SK-MEL-5 (cell line): ENCODE data around the gene SOAT2. TPM values are rescaled to one million over a fixed set of nuclear protein-coding genes. Genes with fewer than 3 reads are reported as not detected.

ENCODE experiments used
- DNase-seq: peaks from one replicate; pipeline ENCODE4 v3.0.0-alpha.2; 2016; ENCODE audit warnings: low read depth, low spot score
- in situ Hi-C: cut with HindIII; loops from 2 replicates; pipeline ENCODE4 v1.10.0; 2016; ENCODE audit warnings: low sequenced_read_pairs, high pct_unique_total_duplicates, low pct_unique_long_range_greater_than_20kb
- total RNA-seq: library from RNA; depleted of rRNA; stranded (reverse); fragments of >200 nt; shearing (Covaris generic); gene quantifications from 2 replicates; pipeline ENCODE4 v1.2.3, GENCODE V29; 2014

SOAT2 gene
- total RNA-seq, 1 experiment from 2014 or later: not detected

GRCh38 chr12:53063708-53064612 lies 39.3 kb upstream of the SOAT2 start:
- in situ Hi-C loops: no loop called here
- DNase-seq: no peak

DNA sequence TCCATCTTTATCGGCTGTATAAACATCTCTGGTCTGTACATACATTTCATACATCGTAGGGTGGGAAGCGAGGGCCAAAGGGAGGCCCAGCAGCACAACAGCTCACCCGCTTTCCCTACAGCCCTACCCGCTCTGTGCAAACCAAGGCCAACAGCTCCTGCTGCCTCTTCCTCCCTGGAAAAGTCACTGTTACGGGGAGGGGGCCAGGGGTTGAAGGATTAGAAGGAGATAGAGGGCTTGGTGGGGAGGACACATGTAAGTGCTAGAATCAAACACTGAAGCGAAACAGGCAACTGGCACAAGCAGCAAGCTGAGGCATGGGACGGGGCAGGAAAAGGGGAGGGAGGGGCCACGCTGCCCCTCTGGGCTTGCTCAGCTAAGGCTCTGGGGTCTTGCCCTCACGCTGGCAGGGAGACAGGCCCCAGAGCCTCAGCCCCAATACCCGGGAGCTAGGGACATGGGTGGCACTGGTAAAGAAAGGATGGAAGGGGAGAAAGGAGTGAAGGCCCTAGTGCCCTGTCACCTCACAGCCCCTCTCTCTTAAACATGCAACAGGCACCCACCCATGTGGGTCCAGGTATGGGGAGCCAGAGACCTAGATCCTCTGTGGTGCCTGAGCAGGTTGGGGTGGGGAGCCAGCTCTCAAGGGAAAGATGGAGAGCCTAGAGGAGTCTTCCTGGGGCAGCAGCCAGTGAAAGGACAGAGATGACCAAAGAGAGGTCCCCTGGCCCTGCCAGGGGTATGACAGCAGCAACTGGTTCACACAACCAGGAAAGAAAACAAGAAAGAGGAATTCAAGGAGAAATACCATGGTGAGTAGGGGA lies 38.5 kb upstream of the SOAT2 start:
- in situ Hi-C loops: no loop called here
- no peak for DNase-seq

DNA sequence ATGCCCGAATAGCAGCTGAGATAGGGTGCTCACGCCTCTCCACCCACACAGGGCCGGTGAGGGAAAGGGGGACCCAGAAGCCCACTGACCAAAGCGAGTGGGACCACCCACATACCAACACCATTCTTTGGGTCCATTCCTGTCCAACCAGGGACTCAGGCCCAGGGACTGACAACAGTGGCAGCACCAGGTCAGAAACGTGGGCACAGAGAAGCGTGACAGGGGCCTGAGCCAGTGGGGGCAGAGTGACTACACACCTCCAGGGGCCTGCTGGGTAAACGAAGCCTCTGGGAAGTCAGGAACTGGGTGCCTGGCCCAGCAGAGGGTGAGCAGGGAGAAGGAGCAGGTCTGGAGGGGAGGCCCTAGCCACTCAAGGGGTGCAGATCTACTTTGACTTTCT lies 37.8 kb upstream of the SOAT2 start:
- DNase-seq: no peak
- in situ Hi-C loops: no loop called here

DNA sequence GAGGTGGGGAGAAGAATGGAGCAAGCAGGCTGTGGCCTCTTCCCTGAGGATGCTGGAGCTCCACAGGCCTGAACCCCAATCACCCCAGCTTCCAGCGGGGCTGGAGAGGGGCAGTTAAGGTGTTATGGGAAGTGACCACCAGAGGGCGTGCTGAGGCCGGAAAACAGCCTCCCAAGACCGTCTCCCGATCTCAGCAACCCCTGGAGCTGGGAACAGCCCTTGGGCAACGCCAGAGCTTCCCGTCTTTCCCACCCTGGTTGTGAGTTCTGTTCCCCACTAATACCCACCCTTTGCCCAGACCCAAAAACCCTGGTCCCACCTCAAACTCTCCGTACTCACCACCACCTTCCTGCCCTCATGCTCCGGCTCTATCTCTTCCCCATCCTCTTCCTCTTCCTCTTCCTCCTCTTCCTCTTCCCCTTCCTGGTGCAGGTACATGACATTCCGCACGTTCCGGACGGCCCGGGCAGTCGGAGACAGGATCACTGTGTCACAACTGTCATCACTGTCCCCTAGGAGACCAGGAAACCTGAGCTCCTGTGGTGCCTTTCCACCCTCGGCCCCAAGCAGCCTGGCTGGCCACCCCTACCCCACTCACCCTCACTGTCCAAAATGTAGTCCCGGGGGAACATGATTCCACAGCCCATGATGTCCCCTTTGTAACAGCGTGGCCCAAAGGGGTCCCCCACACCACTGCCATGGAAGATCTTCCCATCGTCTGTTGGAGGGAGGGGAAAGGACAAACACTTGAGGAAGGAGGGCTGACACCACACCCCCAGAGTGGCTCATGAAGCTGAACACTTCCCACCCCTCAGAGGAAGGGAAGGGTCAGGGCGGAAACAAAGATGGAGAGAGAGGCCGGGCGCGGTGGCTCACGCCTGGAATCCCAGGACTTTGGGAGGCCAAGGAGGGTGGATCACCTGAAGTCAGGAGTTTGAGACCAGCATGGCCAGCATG lies 37.0 kb upstream of the SOAT2 start:
- peak; percentile 75 for DNase-seq

GRCh38 chr12:53067074-53067992 lies 36.0 kb upstream of the SOAT2 start:
- in situ Hi-C loops: no loop called here
- DNase-seq: no peak

More for the DNA sequence above, 37.0 kb upstream of the SOAT2 start:
- in situ Hi-C loops: no loop called here

DNA sequence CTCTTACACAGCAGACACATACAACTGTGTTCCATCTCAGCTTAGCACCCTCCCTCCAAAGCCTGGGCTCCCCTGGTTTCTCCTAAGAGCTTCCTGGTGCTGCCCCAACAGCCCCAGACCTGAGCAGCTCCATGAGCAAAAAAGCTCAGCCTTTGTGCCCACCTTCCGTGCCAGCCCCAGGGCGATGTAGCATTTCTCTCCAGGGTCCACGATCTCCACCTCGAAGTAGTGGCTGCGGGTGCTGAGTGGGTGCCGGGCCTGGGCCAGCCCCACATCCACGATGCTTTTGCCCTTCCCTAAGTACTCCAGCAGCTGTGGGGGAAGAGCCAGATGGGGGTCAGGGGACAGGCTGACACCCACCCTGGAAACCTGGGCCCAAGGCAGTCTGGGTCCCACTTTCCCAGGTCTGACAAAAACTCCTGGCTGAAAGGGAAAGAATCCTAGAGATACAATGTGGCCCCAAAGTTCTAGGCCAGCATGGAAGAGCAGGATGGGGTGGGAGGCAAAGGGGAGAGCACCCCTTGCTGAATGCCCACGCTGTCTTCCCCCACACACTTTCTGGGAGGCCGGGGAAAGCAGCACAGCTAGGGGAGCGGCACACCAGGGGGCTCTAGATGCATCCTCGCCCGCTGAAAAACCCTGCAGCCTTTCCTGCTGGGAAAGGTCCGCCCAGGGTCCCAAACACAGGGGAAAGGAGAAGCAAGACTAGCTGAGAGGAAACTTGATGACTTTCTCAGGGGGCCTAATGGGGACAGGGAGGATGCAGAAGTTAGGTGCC lies 35.1 kb upstream of the SOAT2 start:
- DNase-seq: no peak
- in situ Hi-C loops: no loop called here

DNA sequence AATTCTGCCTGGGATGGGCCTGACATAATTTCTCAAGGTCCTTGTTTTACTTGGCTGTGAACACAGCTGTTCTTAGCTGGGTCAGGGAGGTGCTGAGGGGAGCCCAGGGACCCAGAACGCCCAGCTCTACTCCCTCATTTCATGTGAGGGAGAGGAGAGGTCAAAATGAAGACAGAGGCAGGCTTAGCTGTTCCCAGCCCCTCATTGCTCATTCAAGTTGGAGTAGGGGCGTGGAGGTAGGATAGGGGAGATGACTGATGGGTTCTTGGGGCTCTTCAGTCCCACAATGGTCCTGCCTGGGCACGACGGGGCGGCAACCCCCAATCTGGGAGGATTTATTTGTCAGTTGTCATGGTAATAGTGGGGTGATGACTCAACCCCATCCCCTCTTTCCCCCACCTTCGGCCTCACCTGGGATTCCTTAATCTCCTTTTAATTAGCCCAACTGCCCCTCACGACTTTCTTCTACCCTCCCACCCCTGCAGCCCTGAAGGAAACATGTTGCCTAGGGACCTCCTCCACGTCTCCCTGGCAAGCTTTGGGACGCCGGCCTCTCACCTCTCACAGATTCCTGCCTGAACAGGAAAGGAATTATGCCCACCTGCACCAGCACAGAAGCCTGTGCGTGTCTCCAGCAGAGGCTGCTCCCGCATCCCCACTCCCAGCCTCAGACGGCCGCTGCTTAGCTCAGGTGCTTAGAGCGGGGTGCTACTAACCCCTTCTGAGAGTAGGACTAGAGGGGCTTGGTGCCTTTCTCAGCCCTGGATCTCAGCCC lies 34.3 kb upstream of the SOAT2 start:
- in situ Hi-C loops: no loop called here
- DNase-seq: no peak

DNA sequence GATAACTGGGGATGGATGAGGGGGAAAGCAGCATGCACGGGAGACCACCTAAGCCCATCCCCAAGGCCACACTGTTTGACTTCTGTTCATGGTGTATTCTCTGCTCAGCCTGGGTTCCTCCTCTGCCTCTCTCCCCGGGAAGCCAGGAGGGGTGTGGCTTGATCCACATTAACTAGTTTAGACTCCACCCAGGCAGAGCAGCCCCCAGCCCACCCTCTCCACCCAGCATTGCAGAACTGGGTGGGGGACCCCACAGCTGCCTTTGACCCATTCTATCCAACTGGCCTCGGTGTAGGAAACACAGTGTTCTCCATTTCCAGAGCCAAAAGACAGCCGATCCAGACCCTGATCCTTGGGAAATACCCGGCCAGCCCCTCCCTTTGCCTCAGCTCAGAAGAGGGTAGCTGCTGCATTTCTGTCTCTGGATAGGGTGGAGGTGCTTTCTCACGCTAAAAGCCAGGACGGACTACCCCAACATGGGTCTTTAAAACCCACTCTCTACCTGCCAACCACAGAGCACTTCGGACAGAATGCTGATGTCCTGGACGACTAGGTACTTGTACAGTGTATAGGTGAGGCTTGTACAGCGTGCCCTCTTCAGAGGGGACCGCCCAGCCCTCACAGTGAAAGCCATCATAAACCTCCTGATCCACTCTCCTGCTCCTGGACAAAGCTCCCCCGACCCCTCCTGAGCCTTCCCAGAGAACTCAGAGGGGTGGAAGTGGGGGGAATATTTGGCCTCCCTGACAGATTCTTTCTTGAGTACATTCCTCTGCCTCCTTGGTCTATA lies 33.5 kb upstream of the SOAT2 start:
- no peak for DNase-seq
- in situ Hi-C loops: no loop called here

GRCh38 chr12:53070877-53071492 lies 32.3 kb upstream of the SOAT2 start:
- DNase-seq: no peak
- in situ Hi-C loops: no loop called here

GRCh38 chr12:53071591-53072551 lies 31.4 kb upstream of the SOAT2 start:
- in situ Hi-C loops: no loop called here
- no peak for DNase-seq

GRCh38 chr12:53073881-53074280 lies 29.4 kb upstream of the SOAT2 start:
- DNase-seq: no peak
- in situ Hi-C loops: no loop called here

- DNase-seq: no peak
- in situ Hi-C loops: no loop called here
These were observed 28.8 kb upstream of the SOAT2 start for GRCh38 chr12:53074283-53074998.

- in situ Hi-C loops: no loop called here
- no peak for DNase-seq
These were observed 28.3 kb upstream of the SOAT2 start for GRCh38 chr12:53074999-53075370.
